ENCODE results near the gene PIP4K2B.

DNA sequence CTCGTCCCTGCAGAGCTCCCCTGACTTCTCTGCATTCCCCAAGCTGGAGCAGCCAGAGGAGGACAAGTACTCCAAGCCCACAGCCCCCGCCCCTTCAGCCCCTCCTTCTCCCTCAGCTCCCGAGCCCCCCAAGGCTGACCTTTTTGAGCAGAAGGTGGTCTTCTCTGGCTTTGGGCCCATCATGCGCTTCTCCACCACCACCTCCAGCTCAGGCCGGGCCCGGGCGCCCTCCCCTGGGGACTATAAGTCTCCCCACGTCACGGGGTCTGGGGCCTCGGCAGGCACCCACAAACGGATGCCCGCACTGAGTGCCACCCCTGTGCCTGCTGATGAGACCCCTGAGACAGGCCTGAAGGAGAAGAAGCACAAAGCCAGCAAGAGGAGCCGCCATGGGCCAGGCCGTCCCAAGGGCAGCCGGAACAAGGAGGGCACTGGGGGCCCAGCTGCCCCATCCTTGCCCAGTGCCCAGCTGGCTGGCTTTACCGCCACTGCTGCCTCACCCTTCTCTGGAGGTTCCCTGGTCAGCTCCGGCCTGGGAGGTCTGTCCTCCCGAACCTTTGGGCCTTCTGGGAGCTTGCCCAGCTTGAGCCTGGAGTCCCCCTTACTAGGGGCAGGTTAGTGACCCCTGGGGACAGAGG lies 82.9 kb downstream of the PIP4K2B start:
- TF ChIP-seq, protein P1, sequence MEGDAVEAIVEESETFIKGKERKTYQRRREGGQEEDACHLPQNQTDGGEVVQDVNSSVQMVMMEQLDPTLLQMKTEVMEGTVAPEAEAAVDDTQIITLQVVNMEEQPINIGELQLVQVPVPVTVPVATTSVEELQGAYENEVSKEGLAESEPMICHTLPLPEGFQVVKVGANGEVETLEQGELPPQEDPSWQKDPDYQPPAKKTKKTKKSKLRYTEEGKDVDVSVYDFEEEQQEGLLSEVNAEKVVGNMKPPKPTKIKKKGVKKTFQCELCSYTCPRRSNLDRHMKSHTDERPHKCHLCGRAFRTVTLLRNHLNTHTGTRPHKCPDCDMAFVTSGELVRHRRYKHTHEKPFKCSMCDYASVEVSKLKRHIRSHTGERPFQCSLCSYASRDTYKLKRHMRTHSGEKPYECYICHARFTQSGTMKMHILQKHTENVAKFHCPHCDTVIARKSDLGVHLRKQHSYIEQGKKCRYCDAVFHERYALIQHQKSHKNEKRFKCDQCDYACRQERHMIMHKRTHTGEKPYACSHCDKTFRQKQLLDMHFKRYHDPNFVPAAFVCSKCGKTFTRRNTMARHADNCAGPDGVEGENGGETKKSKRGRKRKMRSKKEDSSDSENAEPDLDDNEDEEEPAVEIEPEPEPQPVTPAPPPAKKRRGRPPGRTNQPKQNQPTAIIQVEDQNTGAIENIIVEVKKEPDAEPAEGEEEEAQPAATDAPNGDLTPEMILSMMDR (IDR thresholded peaks at IDR 0.05) = no peak
- no peak for TF ChIP-seq POLR2AphosphoS5 (IDR thresholded peaks at IDR 0.05; ENCODE audit: low read depth, low read length)
- TF ChIP-seq, protein P2, sequence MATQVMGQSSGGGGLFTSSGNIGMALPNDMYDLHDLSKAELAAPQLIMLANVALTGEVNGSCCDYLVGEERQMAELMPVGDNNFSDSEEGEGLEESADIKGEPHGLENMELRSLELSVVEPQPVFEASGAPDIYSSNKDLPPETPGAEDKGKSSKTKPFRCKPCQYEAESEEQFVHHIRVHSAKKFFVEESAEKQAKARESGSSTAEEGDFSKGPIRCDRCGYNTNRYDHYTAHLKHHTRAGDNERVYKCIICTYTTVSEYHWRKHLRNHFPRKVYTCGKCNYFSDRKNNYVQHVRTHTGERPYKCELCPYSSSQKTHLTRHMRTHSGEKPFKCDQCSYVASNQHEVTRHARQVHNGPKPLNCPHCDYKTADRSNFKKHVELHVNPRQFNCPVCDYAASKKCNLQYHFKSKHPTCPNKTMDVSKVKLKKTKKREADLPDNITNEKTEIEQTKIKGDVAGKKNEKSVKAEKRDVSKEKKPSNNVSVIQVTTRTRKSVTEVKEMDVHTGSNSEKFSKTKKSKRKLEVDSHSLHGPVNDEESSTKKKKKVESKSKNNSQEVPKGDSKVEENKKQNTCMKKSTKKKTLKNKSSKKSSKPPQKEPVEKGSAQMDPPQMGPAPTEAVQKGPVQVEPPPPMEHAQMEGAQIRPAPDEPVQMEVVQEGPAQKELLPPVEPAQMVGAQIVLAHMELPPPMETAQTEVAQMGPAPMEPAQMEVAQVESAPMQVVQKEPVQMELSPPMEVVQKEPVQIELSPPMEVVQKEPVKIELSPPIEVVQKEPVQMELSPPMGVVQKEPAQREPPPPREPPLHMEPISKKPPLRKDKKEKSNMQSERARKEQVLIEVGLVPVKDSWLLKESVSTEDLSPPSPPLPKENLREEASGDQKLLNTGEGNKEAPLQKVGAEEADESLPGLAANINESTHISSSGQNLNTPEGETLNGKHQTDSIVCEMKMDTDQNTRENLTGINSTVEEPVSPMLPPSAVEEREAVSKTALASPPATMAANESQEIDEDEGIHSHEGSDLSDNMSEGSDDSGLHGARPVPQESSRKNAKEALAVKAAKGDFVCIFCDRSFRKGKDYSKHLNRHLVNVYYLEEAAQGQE (IDR thresholded peaks at IDR 0.05; ENCODE audit: insufficient read depth in 1 of 2, low read depth in 2 of 2, low read length in 1 of 2) = no peak

Data from Panc1 (cell line).